ENCODE measurements around the gene ZFHX2. TPM values are rescaled to one million over a fixed set of nuclear protein-coding genes. Genes with fewer than 3 reads are reported as not detected.

The ZFHX2 gene
- polyA plus RNA-seq, 1 of the 3 experiments (the other 2 are of a cell fraction): 0.77 TPM

DNA sequence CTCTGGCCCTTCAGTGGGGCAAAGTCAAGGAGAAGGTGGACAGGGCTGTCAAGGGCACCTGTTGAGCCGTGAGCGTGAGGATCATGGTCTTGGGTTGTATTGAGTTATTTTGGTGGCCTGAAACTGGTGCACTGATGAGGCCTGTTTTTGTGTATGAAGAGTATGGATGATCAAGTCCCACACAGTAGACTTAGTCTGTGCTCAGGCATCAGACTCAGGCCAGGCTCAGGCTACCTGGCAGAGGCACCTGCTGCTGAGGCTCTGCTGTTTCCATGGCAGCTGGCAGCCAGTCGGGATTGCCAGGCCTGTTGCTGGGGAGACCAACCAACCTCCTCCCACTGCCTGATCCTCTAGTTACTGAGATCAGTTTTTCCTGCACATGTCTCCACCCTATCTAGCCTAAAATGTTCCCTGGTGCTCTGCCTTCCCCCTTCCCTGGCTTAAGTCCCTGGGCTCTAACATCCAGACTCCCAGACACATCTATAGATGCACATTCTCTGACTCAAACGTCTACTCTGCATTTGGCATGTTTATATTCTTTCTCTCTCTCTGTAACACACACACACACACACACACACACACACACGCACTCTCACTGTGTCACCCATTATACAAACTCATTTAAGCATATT is 21.9 kb upstream of the ZFHX2 start:
- no peak overlapping the region for H3K4me2 ChIP-seq
- TF ChIP-seq FOXJ3 (CRISPR knock-in tag; IDR thresholded peaks at IDR 0.05) (no peak), SIN3A (IDR thresholded peaks at IDR 0.05; ENCODE audit: borderline replicate concordance, low read depth, low read length) (no peak), NRF1 (IDR thresholded peaks at IDR 0.05; ENCODE audit: low read depth, low read length) (no peak), MEF2A (IDR thresholded peaks at IDR 0.05; ENCODE audit: borderline replicate concordance, low read depth) (no peak), MXI1 (IDR thresholded peaks at IDR 0.05; ENCODE audit: low read depth, low read length) (no peak), YY1 (IDR thresholded peaks at IDR 0.05; ENCODE audit: low read depth) (no peak), NFIC (IDR thresholded peaks at IDR 0.05; ENCODE audit: borderline replicate concordance) (no peak), ELF1 (IDR thresholded peaks at IDR 0.05) (no peak), RCOR1 (IDR thresholded peaks at IDR 0.05; ENCODE audit: low read length) (no peak), FOSL2 (IDR thresholded peaks at IDR 0.05; ENCODE audit: borderline replicate concordance, low read depth) (no peak), JUND (IDR thresholded peaks at IDR 0.05) (no peak), TAF1 (IDR thresholded peaks at IDR 0.05; ENCODE audit: borderline replicate concordance, low read depth, low read length) (no peak)
- TF ChIP-seq, protein P1, sequence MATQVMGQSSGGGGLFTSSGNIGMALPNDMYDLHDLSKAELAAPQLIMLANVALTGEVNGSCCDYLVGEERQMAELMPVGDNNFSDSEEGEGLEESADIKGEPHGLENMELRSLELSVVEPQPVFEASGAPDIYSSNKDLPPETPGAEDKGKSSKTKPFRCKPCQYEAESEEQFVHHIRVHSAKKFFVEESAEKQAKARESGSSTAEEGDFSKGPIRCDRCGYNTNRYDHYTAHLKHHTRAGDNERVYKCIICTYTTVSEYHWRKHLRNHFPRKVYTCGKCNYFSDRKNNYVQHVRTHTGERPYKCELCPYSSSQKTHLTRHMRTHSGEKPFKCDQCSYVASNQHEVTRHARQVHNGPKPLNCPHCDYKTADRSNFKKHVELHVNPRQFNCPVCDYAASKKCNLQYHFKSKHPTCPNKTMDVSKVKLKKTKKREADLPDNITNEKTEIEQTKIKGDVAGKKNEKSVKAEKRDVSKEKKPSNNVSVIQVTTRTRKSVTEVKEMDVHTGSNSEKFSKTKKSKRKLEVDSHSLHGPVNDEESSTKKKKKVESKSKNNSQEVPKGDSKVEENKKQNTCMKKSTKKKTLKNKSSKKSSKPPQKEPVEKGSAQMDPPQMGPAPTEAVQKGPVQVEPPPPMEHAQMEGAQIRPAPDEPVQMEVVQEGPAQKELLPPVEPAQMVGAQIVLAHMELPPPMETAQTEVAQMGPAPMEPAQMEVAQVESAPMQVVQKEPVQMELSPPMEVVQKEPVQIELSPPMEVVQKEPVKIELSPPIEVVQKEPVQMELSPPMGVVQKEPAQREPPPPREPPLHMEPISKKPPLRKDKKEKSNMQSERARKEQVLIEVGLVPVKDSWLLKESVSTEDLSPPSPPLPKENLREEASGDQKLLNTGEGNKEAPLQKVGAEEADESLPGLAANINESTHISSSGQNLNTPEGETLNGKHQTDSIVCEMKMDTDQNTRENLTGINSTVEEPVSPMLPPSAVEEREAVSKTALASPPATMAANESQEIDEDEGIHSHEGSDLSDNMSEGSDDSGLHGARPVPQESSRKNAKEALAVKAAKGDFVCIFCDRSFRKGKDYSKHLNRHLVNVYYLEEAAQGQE (IDR thresholded peaks at IDR 0.05; ENCODE audit: low read depth, low read length): no peak
- TF ChIP-seq, protein P2, sequence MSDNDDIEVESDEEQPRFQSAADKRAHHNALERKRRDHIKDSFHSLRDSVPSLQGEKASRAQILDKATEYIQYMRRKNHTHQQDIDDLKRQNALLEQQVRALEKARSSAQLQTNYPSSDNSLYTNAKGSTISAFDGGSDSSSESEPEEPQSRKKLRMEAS (IDR thresholded peaks at IDR 0.05; ENCODE audit: low read depth): no peak
- TF ChIP-seq, protein P3, sequence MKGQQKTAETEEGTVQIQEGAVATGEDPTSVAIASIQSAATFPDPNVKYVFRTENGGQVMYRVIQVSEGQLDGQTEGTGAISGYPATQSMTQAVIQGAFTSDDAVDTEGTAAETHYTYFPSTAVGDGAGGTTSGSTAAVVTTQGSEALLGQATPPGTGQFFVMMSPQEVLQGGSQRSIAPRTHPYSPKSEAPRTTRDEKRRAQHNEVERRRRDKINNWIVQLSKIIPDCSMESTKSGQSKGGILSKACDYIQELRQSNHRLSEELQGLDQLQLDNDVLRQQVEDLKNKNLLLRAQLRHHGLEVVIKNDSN (IDR thresholded peaks at IDR 0.05; ENCODE audit: borderline replicate concordance, low read depth): no peak
- TF ChIP-seq, protein P4, sequence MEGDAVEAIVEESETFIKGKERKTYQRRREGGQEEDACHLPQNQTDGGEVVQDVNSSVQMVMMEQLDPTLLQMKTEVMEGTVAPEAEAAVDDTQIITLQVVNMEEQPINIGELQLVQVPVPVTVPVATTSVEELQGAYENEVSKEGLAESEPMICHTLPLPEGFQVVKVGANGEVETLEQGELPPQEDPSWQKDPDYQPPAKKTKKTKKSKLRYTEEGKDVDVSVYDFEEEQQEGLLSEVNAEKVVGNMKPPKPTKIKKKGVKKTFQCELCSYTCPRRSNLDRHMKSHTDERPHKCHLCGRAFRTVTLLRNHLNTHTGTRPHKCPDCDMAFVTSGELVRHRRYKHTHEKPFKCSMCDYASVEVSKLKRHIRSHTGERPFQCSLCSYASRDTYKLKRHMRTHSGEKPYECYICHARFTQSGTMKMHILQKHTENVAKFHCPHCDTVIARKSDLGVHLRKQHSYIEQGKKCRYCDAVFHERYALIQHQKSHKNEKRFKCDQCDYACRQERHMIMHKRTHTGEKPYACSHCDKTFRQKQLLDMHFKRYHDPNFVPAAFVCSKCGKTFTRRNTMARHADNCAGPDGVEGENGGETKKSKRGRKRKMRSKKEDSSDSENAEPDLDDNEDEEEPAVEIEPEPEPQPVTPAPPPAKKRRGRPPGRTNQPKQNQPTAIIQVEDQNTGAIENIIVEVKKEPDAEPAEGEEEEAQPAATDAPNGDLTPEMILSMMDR (IDR thresholded peaks at IDR 0.05): no peak
- TF ChIP-seq, protein P5, sequence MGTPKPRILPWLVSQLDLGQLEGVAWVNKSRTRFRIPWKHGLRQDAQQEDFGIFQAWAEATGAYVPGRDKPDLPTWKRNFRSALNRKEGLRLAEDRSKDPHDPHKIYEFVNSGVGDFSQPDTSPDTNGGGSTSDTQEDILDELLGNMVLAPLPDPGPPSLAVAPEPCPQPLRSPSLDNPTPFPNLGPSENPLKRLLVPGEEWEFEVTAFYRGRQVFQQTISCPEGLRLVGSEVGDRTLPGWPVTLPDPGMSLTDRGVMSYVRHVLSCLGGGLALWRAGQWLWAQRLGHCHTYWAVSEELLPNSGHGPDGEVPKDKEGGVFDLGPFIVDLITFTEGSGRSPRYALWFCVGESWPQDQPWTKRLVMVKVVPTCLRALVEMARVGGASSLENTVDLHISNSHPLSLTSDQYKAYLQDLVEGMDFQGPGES (IDR thresholded peaks at IDR 0.05; ENCODE audit: low read depth, low read length): no peak
- TF ChIP-seq, protein P6, sequence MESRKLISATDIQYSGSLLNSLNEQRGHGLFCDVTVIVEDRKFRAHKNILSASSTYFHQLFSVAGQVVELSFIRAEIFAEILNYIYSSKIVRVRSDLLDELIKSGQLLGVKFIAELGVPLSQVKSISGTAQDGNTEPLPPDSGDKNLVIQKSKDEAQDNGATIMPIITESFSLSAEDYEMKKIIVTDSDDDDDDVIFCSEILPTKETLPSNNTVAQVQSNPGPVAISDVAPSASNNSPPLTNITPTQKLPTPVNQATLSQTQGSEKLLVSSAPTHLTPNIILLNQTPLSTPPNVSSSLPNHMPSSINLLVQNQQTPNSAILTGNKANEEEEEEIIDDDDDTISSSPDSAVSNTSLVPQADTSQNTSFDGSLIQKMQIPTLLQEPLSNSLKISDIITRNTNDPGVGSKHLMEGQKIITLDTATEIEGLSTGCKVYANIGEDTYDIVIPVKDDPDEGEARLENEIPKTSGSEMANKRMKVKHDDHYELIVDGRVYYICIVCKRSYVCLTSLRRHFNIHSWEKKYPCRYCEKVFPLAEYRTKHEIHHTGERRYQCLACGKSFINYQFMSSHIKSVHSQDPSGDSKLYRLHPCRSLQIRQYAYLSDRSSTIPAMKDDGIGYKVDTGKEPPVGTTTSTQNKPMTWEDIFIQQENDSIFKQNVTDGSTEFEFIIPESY (IDR thresholded peaks at IDR 0.05; ENCODE audit: borderline replicate concordance, low read depth): no peak
- H3K9me3 ChIP-seq: no peaks in the 10 kb centered on the region
- H3K27ac ChIP-seq (ENCODE audit: low read depth in 2 of 2, low read length in 1 of 2): no peak overlapping the region
- no peaks in the 10 kb centered on the region for H3K9me2 ChIP-seq
- DNase-seq: peak; percentile 3
- 76% methylated on average over 2 of the region's 5 CpGs for WGBS (ENCODE audit: low lambda C conversion rate)
- POLR2A ChIA-PET: no interaction called here
- H3F3A ChIP-seq (replicated peaks; ENCODE audit: insufficient read depth): peaks cover 8% of the 10 kb centered on the region
- no peaks in the 10 kb centered on the region for H3K36me3 ChIP-seq (replicated peaks in 1 of 2; ENCODE audit: control insufficient read depth in 1 of 2, insufficient read depth in 2 of 2, low read length in 1 of 2)
- no peaks in the 10 kb centered on the region for H4K20me1 ChIP-seq (ENCODE audit: insufficient read depth)
- peaks cover 0 to 32% of the 10 kb centered on the region in 2 experiments; a peak in 1 of 4 replicates for H3K4me1 ChIP-seq (ENCODE audit: control insufficient read depth in 1 of 2, insufficient read depth in 2 of 2, low read depth in 1 of 2, low read length in 1 of 2)
- H3K79me2 ChIP-seq (ENCODE audit: insufficient read depth): no peaks in the 10 kb centered on the region
- no peaks in the 10 kb centered on the region for H3K27me3 ChIP-seq (ENCODE audit: insufficient read depth)
- no peak overlapping the region for H3K4me3 ChIP-seq (ENCODE audit: low read depth in 2 of 2, low read length in 1 of 2)
- no peak overlapping the region for H2AFZ ChIP-seq (ENCODE audit: low read depth)
- CTCF ChIA-PET: interaction anchor here (1.6 to 7.9 kb wide), 2 partner anchors 10 to 15 kb away, joined by 8 to 67 read pairs; partner anchors contain the start of gene THTPA
- H3K9ac ChIP-seq: no peak overlapping the region

All from SK-N-SH (cell line).